CD4-positive, alpha-beta T cell (primary cell): Measurements from ENCODE around the gene BTN3A1. TPM values are rescaled to one million over a fixed set of nuclear protein-coding genes. Genes with fewer than 3 reads are reported as not detected.

Source experiments
- ATAC-seq: fragments of 200-7000 bp; cut with Tn5 transposase; one replicate; pipeline ENCODE4 v1.10.0; 2022; ENCODE audit warnings: mild to moderate bottlenecking; ENCODE audit not compliant: poor library complexity
- CTCF ChIA-PET: fragments of 350-600 bp; sonication (Branson Sonifier 250); formaldehyde crosslinking; loops from one replicate; lab custom pipeline; 2021; ENCODE audit warnings: antibody characterized with exemption, inconsistent platforms; lab: Charles Lee
- POLR2A ChIA-PET: fragments of 350-600 bp; sonication (Branson Sonifier 250); formaldehyde crosslinking; loops from one replicate; lab custom pipeline; 2021; ENCODE audit warnings: antibody characterized with exemption, inconsistent platforms; lab: Charles Lee
- DNase-seq, 14 experiments: peaks; one replicate each; pipeline ENCODE4 v3.0.0-alpha.2; 2013 to 2020; ENCODE audit warnings: mixed read lengths in 2 of 14
- H3K27ac ChIP-seq, 2 donors: one replicate each; pipeline versions ENCODE4 v1.5.1 to v1.7.0; 2013; ENCODE audit warnings: low read length in 2 of 2, low read depth in 1 of 2, mild to moderate bottlenecking in 1 of 2
- H3K27me3 ChIP-seq, 2 experiments: 1 replicate in 1 of 2; 2 replicates in 1 of 2; pipeline versions ENCODE4 v1.6.1 to v1.7.0; 2013; ENCODE audit warnings: low read length in 2 of 2, control low read depth in 1 of 2, mild to moderate bottlenecking in 1 of 2, moderate library complexity in 1 of 2; ENCODE audit not compliant: insufficient read depth in 2 of 2, control insufficient read depth in 1 of 2
- H3K36me3 ChIP-seq: one replicate; pipeline ENCODE4 v1.6.1; 2013; ENCODE audit warnings: low read length, control low read depth; ENCODE audit not compliant: insufficient read depth
- H3K4me1 ChIP-seq: one replicate; pipeline ENCODE4 v1.6.1; 2013; ENCODE audit warnings: low read length, control low read depth; ENCODE audit not compliant: insufficient read depth
- H3K4me3 ChIP-seq: one replicate; pipeline ENCODE4 v1.5.1; 2013; ENCODE audit warnings: mild to moderate bottlenecking, low read length, moderate library complexity
- H3K9me3 ChIP-seq, 2 experiments: 1 replicate in 1 of 2; 2 replicates in 1 of 2; pipeline versions ENCODE4 v1.6.1 to v1.7.0; 2013; ENCODE audit warnings: low read length in 2 of 2, mild to moderate bottlenecking in 2 of 2, control low read depth in 1 of 2, moderate library complexity in 1 of 2; ENCODE audit not compliant: control insufficient read depth in 1 of 2, insufficient read depth in 1 of 2
- H3K27ac Mint-ChIP-seq: one replicate; pipeline ENCODE4 v1.8.0; 2020; ENCODE audit warnings: mixed read lengths
- H3K27me3 Mint-ChIP-seq: one replicate; pipeline ENCODE4 v1.8.0; 2021; ENCODE audit warnings: mixed read lengths
- H3K36me3 Mint-ChIP-seq: one replicate; pipeline ENCODE4 v1.8.0; 2021; ENCODE audit warnings: low read depth, mixed read lengths
- H3K4me1 Mint-ChIP-seq: one replicate; pipeline ENCODE4 v1.8.0; 2021; ENCODE audit warnings: low read depth, mixed read lengths
- H3K4me3 Mint-ChIP-seq: one replicate; pipeline ENCODE4 v1.8.0; 2020; ENCODE audit warnings: mild to moderate bottlenecking, mixed read lengths
- H3K9me3 Mint-ChIP-seq: one replicate; pipeline ENCODE4 v1.8.0; 2020; ENCODE audit warnings: mixed read lengths
- CTCF ChIP-seq: fragments of 200-600 bp; IDR thresholded peaks from one replicate; pipeline ENCODE4 v1.8.0; 2022; ENCODE audit warnings: antibody characterized with exemption, mild to moderate bottlenecking
- intact Hi-C, 2 experiments: fragments of 100-400 bp; cut with DNase I in 1 of 2; cut with micrococcal nuclease in 1 of 2; formaldehyde crosslinking; loops; one replicate each; pipeline versions ENCODE4 v1.15.1 to v1.9.0; 2023 to 2025; cut with DNase I, micrococcal nuclease
- total RNA-seq, 174 experiments: library from RNA in 2 of 174; stranded (reverse) in 2 of 174; gene quantifications; one replicate each; pipeline ENCODE4 v1.2.3 and lab custom pipeline; 2021 to 2026

BTN3A1 gene
- total RNA-seq, 2 experiments from 2014 or later = 109 TPM

GRCh38 chr6:26401389-26401986, 587 bp upstream of the BTN3A1 start:
- no peak for TF ChIP-seq CTCF
- peak overlapping the region; percentile 98 for H3K27ac Mint-ChIP-seq
- H3K4me1 Mint-ChIP-seq = peaks cover 47% of the 10 kb centered on the region
- POLR2A ChIA-PET = interaction anchor here (0.7 to 1.8 kb wide), 3 partner anchors 73 to 1471 kb away, joined by 3 to 6 read pairs (median 6); no protein-coding TSS in a partner anchor
- Histone ChIP-seq H3K27ac (peak overlapping the region; percentile 80 to 87), H3K27me3 (no peaks in the 10 kb centered on the region), H3K4me1 (peaks cover 45% of the 10 kb centered on the region), H3K36me3 (peaks cover 18% of the 10 kb centered on the region), H3K9me3 (no peaks in the 10 kb centered on the region), H3K4me3 (peak overlapping the region; percentile 77)
- H3K27me3 Mint-ChIP-seq = no peaks in the 10 kb centered on the region
- H3K36me3 Mint-ChIP-seq = peaks cover 41% of the 10 kb centered on the region
- ATAC-seq (peak; percentile 32), DNase-seq (no peak)
- no peaks in the 10 kb centered on the region for H3K9me3 Mint-ChIP-seq
- peak overlapping the region; percentile 97 for H3K4me3 Mint-ChIP-seq
- intact Hi-C loops = loop anchor here (5.0 to 10.0 kb wide), 5 partner anchors 41 to 1534 kb away; partner anchors contain the start of genes BTN2A1 (in 1 of the 2) and BTN3A3 (in 1 of the 2)
- CTCF ChIA-PET = interaction anchor here (1.6 kb wide), 1 partner anchor 60 kb away, joined by 5 read pairs; no protein-coding TSS in a partner anchor

- Histone ChIP-seq H3K27ac (no peak overlapping the region), H3K27me3 (no peaks in the 10 kb centered on the region), H3K4me1 (peaks cover 60% of the 10 kb centered on the region), H3K4me3 (peak overlapping the region; percentile 77), H3K36me3 (peaks cover 42% of the 10 kb centered on the region), H3K9me3 (no peaks in the 10 kb centered on the region)
- peaks cover 68% of the 10 kb centered on the region for H3K4me1 Mint-ChIP-seq
- CTCF ChIA-PET = interaction anchor here (1.0 kb wide), 1 partner anchor 62 kb away, joined by 3 read pairs; no protein-coding TSS in a partner anchor
- intact Hi-C loops = loop anchor here (2.0 to 10.0 kb wide), 9 partner anchors 17 to 1537 kb away; partner anchors contain the start of genes BTN2A1 (in 1 of the 2), BTN2A2 (in 1 of the 2), BTN3A2 (in 1 of the 2) and BTN3A3 (in 1 of the 2)
- TF ChIP-seq CTCF = no peak
- no peaks in the 10 kb centered on the region for H3K9me3 Mint-ChIP-seq
- peak overlapping the region; percentile 88 for H3K4me3 Mint-ChIP-seq
- H3K27ac Mint-ChIP-seq = peak overlapping the region; percentile 98
- H3K27me3 Mint-ChIP-seq = no peaks in the 10 kb centered on the region
- ATAC-seq (no peak), DNase-seq (peak in 1 of 14 experiments; percentile 39)
- POLR2A ChIA-PET = no interaction called here
- H3K36me3 Mint-ChIP-seq = peaks cover 64% of the 10 kb centered on the region
These were observed 1.8 kb downstream of the BTN3A1 start for GRCh38 chr6:26403893-26404292.

GRCh38 chr6:26404546-26404945, 2.5 kb downstream of the BTN3A1 start:
- DNase-seq = peak in 2 of 14 experiments; percentile 18 to 23
- no peaks in the 10 kb centered on the region for H3K27me3 ChIP-seq
- Mint-ChIP-seq H3K27ac (peak overlapping the region; percentile 98), H3K9me3 (no peaks in the 10 kb centered on the region), H3K27me3 (no peaks in the 10 kb centered on the region), H3K4me3 (peak overlapping the region; percentile 88), H3K36me3 (peaks cover 69% of the 10 kb centered on the region), H3K4me1 (peaks cover 68% of the 10 kb centered on the region)
- ChIA-PET POLR2A (interaction anchor here (1.1 kb wide), 1 partner anchor 129 kb away, joined by 3 read pairs; no protein-coding TSS in a partner anchor), CTCF (interaction anchor here (0.9 to 1.0 kb wide), 2 partner anchors 16 to 63 kb away, joined by 3 read pairs; no protein-coding TSS in a partner anchor)
- H3K4me3 ChIP-seq = peak overlapping the region; percentile 77
- H3K9me3 ChIP-seq = no peaks in the 10 kb centered on the region
- H3K4me1 ChIP-seq = peaks cover 64% of the 10 kb centered on the region
- ATAC-seq = no peak
- peaks cover 48% of the 10 kb centered on the region for H3K36me3 ChIP-seq
- no peak overlapping the region for H3K27ac ChIP-seq
- no peak for TF ChIP-seq CTCF
- intact Hi-C loops = loop anchor here (5.0 to 10.0 kb wide), 5 partner anchors 38 to 1537 kb away; partner anchors contain the start of genes BTN2A1 (in 1 of the 2) and BTN3A3 (in 1 of the 2)
